Adrenal gland (tissue), 5 donors: ENCODE results near the gene DUSP22.

Experiments
- POLR2A ChIP-seq, 2 donors: fragments of 450-650 bp; IDR thresholded peaks; one replicate each; pipeline ENCODE4 v1.6.1; 2017; ENCODE audit warnings: antibody characterized with exemption in 2 of 2, mild to moderate bottlenecking in 2 of 2, moderate library complexity in 1 of 2
- TF ChIP-seq, protein P1 (sequence below), 6 experiments: fragments of 450-650 bp in 4 of 6; fragments of 200-600 bp in 2 of 6; sonication (generic) in 1 of 6; IDR thresholded peaks; 1 replicate in 5 of 6; 2 replicates in 1 of 6; pipeline versions ENCODE4 v1.5.1 to v1.8.0; 2016 to 2021; ENCODE audit warnings: antibody characterized with exemption in 6 of 6, mild to moderate bottlenecking in 2 of 6, moderate library complexity in 1 of 6
- donor health status: DM: no; HTN: no; CAD: no.

GRCh38 chr6:341914-342831 lies 49.9 kb downstream of the DUSP22 start:
- TF ChIP-seq, protein P1, sequence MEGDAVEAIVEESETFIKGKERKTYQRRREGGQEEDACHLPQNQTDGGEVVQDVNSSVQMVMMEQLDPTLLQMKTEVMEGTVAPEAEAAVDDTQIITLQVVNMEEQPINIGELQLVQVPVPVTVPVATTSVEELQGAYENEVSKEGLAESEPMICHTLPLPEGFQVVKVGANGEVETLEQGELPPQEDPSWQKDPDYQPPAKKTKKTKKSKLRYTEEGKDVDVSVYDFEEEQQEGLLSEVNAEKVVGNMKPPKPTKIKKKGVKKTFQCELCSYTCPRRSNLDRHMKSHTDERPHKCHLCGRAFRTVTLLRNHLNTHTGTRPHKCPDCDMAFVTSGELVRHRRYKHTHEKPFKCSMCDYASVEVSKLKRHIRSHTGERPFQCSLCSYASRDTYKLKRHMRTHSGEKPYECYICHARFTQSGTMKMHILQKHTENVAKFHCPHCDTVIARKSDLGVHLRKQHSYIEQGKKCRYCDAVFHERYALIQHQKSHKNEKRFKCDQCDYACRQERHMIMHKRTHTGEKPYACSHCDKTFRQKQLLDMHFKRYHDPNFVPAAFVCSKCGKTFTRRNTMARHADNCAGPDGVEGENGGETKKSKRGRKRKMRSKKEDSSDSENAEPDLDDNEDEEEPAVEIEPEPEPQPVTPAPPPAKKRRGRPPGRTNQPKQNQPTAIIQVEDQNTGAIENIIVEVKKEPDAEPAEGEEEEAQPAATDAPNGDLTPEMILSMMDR (IDR thresholded peaks at IDR 0.05): no peak
- no peak for TF ChIP-seq POLR2A (IDR thresholded peaks at IDR 0.05)
